SK-N-SH treated with all-trans-retinoic acid at 6 μM for 48 hours (cell line): ENCODE data around the gene CROCC2.

Experiments
- ATAC-seq: fragments of 200-7000 bp; cut with Tn5 transposase; 3 replicates; pipeline ENCODE4 v1.9.1; 2020; ENCODE audit warnings: mild to moderate bottlenecking, moderate library complexity
- ARNTL ChIP-seq: fragments of 450-650 bp; formaldehyde crosslinking; IDR thresholded peaks from 2 replicates; pipeline ENCODE4 v1.5.0; 2020; ENCODE audit warnings: low read depth, mild to moderate bottlenecking, moderate library complexity, borderline replicate concordance
- CREB5 ChIP-seq: fragments of 250-450 bp; sonication (Bioruptor Pico); IDR thresholded peaks from 2 replicates; pipeline ENCODE4 v1.5.1; 2020; ENCODE audit warnings: low read depth, mild to moderate bottlenecking, moderate library complexity
- CSDC2 ChIP-seq: fragments of 250-450 bp; sonication (Bioruptor Pico); IDR thresholded peaks from 2 replicates; pipeline ENCODE4 v1.5.0; 2020; ENCODE audit warnings: mild to moderate bottlenecking, moderate library complexity
- ESRRG ChIP-seq: fragments of 250-450 bp; sonication (Bioruptor Pico); IDR thresholded peaks from 2 replicates; pipeline ENCODE4 v1.6.1; 2021; ENCODE audit warnings: mild to moderate bottlenecking
- GLIS3 ChIP-seq: fragments of 250-450 bp; sonication (Bioruptor Pico); IDR thresholded peaks from 2 replicates; pipeline ENCODE4 v1.5.0; 2020; ENCODE audit warnings: mild to moderate bottlenecking, moderate library complexity
- ISL1 ChIP-seq: fragments of 250-450 bp; sonication (Bioruptor Pico); IDR thresholded peaks from 2 replicates; pipeline ENCODE4 v2.1.2; 2022; ENCODE audit warnings: mild to moderate bottlenecking, moderate library complexity
- OSR1 ChIP-seq: fragments of 250-450 bp; sonication (Bioruptor Pico); IDR thresholded peaks from 2 replicates; pipeline ENCODE4 v1.8.0; 2022; ENCODE audit warnings: moderate library complexity, mild to moderate bottlenecking, inconsistent platforms
- POU6F1 ChIP-seq: fragments of 250-450 bp; sonication (Bioruptor Pico); IDR thresholded peaks from 2 replicates; pipeline ENCODE4 v1.8.0; 2021; ENCODE audit warnings: low read depth, mild to moderate bottlenecking, moderate library complexity, borderline replicate concordance
- RARB ChIP-seq: fragments of 250-450 bp; sonication (Bioruptor Pico); IDR thresholded peaks from 2 replicates; pipeline ENCODE4 v1.8.0; 2021; ENCODE audit warnings: mild to moderate bottlenecking, moderate library complexity
- SNAI2 ChIP-seq: fragments of 250-450 bp; sonication (Bioruptor Pico); IDR thresholded peaks from 2 replicates; pipeline ENCODE4 v1.5.0; 2020; ENCODE audit warnings: mild to moderate bottlenecking, moderate library complexity
- ZC3H10 ChIP-seq: fragments of 250-450 bp; sonication (Bioruptor Pico); IDR thresholded peaks from 2 replicates; pipeline ENCODE4 v1.5.1; 2021; ENCODE audit warnings: mild to moderate bottlenecking, moderate library complexity
- ZFP3 ChIP-seq: fragments of 250-450 bp; sonication (Bioruptor Pico); IDR thresholded peaks from 2 replicates; pipeline ENCODE4 v1.5.0; 2020; ENCODE audit warnings: mild to moderate bottlenecking, moderate library complexity
- ZNF70 ChIP-seq: fragments of 450-650 bp; formaldehyde crosslinking; IDR thresholded peaks from 2 replicates; pipeline ENCODE4 v1.5.0; 2020; ENCODE audit warnings: mild to moderate bottlenecking, moderate library complexity
- ZNF8 ChIP-seq: fragments of 450-650 bp; formaldehyde crosslinking; IDR thresholded peaks from 2 replicates; pipeline ENCODE4 v1.5.0; 2020; ENCODE audit warnings: mild to moderate bottlenecking, moderate library complexity
- TF ChIP-seq, protein P1 (sequence below): fragments of 250-450 bp; sonication (Bioruptor Pico); IDR thresholded peaks from 2 replicates; pipeline ENCODE4 v1.5.0; 2020; ENCODE audit warnings: mild to moderate bottlenecking, moderate library complexity
- TF ChIP-seq, protein P2 (sequence below): fragments of 250-450 bp; sonication (Bioruptor Pico); IDR thresholded peaks from 2 replicates; pipeline ENCODE4 v1.5.1; 2021; ENCODE audit warnings: mild to moderate bottlenecking, moderate library complexity

CROCC2 gene

GRCh38 chr2:241033336-241033987 is 127.3 kb downstream of the CROCC2 start (continued):
- TF ChIP-seq CREB5 (no peak), CSDC2 (no peak), RARB (CRISPR knock-in tag) (no peak), OSR1 (no peak), ZC3H10 (CRISPR knock-in tag) (no peak), ESRRG (CRISPR knock-in tag) (no peak), ZNF8 (CRISPR knock-in tag) (no peak)
- TF ChIP-seq, all 23 proteins: peak for 0

- ATAC-seq, result no peak
- no peak for TF ChIP-seq POU6F1 (CRISPR knock-in tag)
- no peak for TF ChIP-seq ISL1 (CRISPR knock-in tag)
- no peak for TF ChIP-seq ZFP3 (CRISPR knock-in tag)
- TF ChIP-seq, protein P1, sequence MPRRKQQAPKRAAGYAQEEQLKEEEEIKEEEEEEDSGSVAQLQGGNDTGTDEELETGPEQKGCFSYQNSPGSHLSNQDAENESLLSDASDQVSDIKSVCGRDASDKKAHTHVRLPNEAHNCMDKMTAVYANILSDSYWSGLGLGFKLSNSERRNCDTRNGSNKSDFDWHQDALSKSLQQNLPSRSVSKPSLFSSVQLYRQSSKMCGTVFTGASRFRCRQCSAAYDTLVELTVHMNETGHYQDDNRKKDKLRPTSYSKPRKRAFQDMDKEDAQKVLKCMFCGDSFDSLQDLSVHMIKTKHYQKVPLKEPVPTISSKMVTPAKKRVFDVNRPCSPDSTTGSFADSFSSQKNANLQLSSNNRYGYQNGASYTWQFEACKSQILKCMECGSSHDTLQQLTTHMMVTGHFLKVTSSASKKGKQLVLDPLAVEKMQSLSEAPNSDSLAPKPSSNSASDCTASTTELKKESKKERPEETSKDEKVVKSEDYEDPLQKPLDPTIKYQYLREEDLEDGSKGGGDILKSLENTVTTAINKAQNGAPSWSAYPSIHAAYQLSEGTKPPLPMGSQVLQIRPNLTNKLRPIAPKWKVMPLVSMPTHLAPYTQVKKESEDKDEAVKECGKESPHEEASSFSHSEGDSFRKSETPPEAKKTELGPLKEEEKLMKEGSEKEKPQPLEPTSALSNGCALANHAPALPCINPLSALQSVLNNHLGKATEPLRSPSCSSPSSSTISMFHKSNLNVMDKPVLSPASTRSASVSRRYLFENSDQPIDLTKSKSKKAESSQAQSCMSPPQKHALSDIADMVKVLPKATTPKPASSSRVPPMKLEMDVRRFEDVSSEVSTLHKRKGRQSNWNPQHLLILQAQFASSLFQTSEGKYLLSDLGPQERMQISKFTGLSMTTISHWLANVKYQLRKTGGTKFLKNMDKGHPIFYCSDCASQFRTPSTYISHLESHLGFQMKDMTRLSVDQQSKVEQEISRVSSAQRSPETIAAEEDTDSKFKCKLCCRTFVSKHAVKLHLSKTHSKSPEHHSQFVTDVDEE, result no peak
- TF ChIP-seq, all 23 proteins: peak for 0
Measured at GRCh38 chr2:241033994-241034393, 127.9 kb downstream of the CROCC2 start.

GRCh38 chr2:241034490-241035141 is 128.5 kb downstream of the CROCC2 start:
- no peak for ATAC-seq
- no peak for TF ChIP-seq GLIS3 (CRISPR knock-in tag)
- no peak for TF ChIP-seq ZNF70 (CRISPR knock-in tag)
- TF ChIP-seq ARNTL, result no peak
- TF ChIP-seq, protein P2, sequence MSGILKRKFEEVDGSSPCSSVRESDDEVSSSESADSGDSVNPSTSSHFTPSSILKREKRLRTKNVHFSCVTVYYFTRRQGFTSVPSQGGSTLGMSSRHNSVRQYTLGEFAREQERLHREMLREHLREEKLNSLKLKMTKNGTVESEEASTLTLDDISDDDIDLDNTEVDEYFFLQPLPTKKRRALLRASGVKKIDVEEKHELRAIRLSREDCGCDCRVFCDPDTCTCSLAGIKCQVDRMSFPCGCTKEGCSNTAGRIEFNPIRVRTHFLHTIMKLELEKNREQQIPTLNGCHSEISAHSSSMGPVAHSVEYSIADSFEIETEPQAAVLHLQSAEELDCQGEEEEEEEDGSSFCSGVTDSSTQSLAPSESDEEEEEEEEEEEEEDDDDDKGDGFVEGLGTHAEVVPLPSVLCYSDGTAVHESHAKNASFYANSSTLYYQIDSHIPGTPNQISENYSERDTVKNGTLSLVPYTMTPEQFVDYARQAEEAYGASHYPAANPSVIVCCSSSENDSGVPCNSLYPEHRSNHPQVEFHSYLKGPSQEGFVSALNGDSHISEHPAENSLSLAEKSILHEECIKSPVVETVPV (CRISPR knock-in tag), result no peak
- no peak for TF ChIP-seq ISL1 (CRISPR knock-in tag)
- no peak for TF ChIP-seq SNAI2 (CRISPR knock-in tag)
- no peak for TF ChIP-seq ZC3H10 (CRISPR knock-in tag)
- no peak for TF ChIP-seq ZFP3 (CRISPR knock-in tag)

- TF ChIP-seq POU6F1 (CRISPR knock-in tag) (no peak), OSR1 (no peak), ZNF70 (CRISPR knock-in tag) (no peak), SNAI2 (CRISPR knock-in tag) (no peak)
- TF ChIP-seq, all 23 proteins: peak for 0
- no peak for ATAC-seq
Measured at GRCh38 chr2:241035142-241035817, 129.1 kb downstream of the CROCC2 start.
